NCI-H82 treated with DMSO at 0.1 percent for 48 hours (cell line): ENCODE measurements around the gene KIF12.
"Not testable (repeated sequence)": the region's sequence is repeated elsewhere in the genome, so short reads cannot be mapped to it uniquely, and the experiment has no call there.

Experiments
- DNase-seq: peaks from one replicate; lab custom pipeline; 2025; ENCODE audit not compliant: unreplicated experiment; lab: John Stamatoyannopoulos, UW

Gene KIF12

GRCh38 chr9:114098936-114099668 is at the start of gene KIF12:
Gene KIF12 (minus strand): TSS chr9:114099292. CDS start chr9:114099276, 16 bp downstream.
- DNase-seq, result peak; percentile 89

GRCh38 chr9:114146735-114147134 is 47.6 kb upstream of the KIF12 start:
- no peak for DNase-seq

DNA sequence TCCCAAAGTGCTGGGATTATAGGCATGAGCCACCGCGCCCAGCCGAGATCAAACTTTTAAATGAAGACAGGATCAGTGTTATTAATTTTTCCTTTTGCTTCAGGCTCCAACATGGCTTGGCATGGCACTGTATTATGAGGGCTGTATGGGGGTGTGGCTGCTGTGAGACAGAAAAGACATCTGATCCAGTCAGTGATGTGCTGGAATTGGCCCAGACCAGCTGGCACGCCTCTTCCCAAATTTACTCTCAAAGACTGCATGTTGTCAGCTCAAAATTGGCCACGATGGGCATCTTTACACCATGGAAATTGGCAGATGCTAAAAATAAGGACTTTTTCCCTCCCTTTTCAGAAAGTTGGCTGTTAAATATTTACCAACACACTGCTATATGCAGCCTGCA is 44.1 kb upstream of the KIF12 start:
- DNase-seq, result no peak

DNA sequence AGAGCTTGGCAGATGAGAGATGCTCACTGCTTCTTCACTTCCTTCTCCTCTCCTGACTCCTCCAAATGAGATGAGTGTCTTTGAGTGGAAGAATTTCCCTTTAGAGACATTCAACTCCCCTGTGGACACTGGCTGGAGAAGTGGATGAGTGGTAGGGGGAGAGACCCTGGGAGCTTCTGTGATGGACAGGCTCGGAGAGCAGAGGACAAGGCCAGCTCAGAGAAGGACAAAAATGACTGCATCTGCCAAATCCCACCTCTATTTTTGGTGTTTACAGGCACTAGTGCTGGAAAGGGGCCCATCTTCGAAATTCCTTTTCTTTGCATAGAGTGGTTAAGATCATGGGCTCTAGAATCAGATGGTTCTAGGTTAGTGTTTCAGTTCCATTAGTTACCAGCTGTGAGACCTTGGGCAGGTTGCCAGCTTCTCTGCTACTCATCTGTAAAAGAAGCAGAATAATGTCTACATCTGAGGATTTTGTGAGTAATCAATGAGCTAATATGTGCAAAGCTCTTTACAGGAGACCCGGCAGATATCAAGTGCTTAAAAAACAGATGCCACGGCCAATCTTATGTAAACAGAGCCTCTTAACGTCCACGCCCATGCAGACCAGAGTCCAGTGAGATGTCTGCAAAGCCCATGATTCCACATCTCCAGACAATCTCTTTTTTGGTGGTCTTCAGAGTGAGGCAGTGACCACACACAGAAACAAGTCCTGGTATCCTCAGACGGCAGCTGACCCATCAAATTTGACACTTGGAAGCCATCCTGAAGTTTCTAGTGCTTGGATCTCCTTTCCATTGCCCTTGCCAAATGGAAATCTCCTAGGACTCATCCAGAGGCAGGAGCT is 42.7 kb upstream of the KIF12 start:
- DNase-seq, result peak; percentile 88

- DNase-seq, result peak; percentile 44
Measured at GRCh38 chr9:114140850-114141249, 41.8 kb upstream of the KIF12 start.

GRCh38 chr9:114140401-114140800 is 41.3 kb upstream of the KIF12 start:
- peak; percentile 59 for DNase-seq

DNA sequence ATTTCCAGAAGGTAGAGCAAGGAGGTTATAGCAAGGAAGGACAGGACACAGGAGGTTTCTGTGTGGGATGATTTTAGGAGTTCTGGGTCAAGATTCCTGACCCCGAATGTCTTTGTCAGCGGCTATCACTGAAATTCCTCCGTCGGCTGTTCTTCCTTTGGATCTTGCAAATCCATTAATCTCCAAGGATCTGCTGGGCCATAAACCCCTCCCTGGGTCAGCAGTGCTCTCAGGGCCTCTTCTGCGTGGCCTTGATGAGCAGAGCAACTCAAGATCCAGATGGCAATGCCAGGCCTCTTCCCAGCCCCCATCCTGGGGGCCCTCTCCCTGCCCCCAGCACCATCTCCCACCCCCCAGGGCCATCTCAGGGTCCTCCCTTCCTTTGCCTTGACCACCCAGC is 40.0 kb upstream of the KIF12 start:
- peak; percentile 35 for DNase-seq

- DNase-seq, result no peak
Measured at GRCh38 chr9:114138552-114138971, 39.5 kb upstream of the KIF12 start.

- no peak for DNase-seq
Measured at GRCh38 chr9:114137831-114138230, 38.7 kb upstream of the KIF12 start.

DNA sequence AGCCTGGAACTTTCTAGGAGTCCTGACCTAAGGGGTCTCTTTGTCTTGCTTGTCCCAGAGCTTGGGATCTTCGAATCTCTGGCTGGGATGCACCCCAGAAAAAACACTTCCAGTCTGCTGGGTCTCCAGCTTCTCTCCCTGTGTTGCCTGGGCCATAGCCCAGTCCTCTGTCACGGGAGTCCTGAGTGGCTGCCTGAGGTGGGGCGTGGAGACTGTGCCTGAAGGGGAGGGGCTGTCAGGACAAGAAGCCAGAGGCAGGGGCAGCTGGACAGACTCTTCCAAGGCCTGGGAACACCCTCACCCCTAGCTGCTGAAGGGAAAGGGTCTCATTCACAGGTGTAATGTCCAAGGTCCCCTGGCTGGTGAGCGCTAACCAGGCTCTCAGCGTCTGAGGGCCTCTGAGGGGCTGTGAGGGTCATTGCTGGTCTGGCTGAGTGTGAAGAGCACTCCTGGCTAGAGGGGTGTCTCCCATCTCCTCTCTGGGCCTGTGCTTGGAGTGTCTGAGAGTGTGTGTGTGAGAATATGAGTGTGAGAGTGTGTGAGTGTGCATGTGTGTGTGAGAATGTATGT is 35.8 kb upstream of the KIF12 start:
- no peak for DNase-seq

DNA sequence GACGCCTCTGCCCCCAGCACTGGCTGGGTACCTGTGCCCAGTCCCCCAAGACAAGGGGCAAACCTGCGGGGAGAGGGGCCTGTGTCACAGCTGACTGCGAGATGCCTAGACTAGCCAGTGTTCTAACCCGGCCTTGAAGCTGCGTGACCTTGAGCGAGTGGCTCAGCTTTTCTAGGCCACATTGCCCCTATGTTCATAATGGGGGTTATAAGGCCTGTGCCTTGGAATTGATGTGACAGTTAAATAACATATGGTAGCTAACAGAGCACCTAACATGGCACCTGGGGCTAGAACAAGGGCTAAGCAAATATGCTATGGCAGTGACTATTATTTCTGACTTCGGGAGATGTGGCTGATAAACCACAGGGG is 33.4 kb upstream of the KIF12 start:
- no peak for DNase-seq

DNA sequence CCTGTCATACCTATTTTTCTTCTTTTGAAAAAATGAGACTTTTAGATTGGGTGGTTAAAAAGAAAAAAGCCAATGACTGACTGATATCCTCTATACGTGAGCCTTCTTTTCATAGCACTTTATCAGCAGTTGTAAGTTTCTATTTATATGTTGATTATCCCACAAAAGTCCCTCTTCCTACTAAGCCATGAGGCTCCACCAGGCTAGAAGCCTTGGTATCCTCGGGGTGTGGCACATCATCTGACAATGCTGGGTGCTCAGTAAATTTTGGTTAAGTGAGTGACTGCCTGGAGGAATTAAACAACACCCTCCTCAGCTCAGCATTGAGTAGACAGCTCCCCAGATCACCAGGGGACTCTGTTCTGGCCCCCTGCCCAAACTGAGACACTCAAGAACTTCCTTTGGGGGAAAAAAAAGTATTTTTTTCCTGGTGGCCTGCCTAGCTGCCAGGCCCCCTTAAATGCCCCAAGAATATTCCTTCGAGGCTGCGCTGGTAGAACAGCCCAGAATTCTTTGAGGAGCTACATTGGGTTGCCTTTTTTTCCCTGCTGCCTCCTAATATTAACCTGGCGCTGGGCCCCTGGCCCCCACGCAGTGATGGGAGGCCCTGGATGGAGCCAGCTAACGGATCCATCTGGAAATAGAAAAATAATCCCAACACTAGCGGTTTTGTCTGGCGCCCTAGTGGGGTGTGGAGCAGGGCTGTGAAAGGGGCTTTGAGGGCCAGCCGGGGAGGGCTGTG is 32.9 kb upstream of the KIF12 start:
- no peak for DNase-seq

- no peak for DNase-seq
Measured at GRCh38 chr9:114130624-114131277, 31.7 kb upstream of the KIF12 start.

DNA sequence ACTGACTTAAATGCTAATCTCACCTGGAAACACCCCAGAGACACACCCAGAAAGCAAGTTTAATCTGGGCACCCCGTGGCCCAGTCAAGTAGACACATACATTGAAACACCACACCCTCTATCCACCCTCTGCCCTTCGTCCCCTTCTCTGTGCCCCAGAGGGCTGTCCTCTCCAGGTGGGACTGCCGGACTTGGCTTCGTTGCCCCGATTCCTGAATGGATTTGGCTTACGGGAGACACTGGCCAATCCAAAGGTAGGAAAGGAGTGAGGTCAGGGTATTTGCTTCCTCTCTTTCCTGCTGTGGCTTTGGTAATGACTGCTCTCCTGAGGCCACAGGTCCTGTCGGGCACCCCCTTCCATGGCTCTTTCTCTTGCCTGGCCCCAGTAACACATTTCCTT is 31.0 kb upstream of the KIF12 start:
- DNase-seq, result no peak

DNA sequence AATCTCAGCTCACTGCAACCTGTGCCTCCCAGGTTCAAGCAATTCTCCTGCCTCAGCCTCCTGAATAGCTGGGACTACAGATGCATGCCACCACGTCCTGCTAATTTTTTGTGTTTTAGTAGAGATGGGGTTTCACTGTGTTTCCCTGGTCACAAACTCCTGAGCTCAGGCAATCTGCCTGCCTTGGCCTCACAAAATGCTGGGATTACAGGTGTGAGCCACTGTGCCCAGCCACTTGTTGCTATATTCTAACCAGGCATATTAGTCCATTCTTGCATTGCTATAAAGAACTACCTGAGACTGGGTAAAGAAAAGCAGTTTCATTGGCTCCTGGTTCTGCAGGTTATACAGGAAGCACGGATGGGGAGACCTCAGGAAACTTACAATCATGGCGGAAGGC is 29.7 kb upstream of the KIF12 start:
- not testable (repeated sequence) for DNase-seq

GRCh38 chr9:114126247-114127060 is 27.4 kb upstream of the KIF12 start:
- no peak for DNase-seq

- no peak for DNase-seq
Measured at GRCh38 chr9:114125476-114126013, 26.5 kb upstream of the KIF12 start.

DNA sequence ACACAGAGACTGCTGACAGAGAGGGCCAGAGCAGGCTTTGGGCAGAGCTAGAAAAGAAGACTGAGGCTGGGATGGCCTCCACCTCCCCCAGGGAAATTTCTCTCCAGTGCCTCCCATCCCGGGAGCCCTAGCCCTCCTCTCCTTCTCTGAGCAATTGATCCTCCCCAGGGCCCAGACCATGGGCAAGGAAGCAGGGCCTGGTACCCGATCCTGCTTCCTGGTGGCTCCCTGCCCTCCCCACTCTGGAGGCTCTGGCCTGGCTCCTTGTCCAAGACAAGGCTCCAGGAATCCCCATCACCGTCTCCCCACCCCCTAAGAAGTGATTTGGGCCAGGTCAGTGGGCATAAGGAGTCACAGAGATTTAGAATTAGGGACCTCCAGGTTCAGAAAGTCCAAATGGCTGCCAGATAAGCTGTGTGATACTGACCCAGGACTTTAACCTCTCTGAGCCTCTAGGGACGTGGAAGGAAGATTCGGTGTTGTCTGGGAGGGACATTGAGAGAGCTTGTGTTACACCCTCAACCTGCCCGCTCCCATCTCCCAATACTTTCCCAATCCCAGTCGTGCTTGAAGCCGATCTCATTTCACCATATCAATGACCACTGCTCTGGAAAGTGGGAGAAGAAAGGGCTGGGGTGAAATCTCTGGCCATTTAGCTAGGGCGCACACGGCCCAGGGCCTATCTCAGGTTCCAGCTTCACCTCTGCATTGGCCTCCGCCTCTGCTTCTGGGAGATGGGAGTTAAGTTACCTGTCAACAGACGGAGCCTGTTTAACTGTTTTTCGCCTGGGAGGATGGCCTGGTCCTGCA is 25.8 kb upstream of the KIF12 start:
- DNase-seq, result no peak

- no peak for DNase-seq
Measured at GRCh38 chr9:114124138-114124537, 25.0 kb upstream of the KIF12 start.
